Esophagus squamous epithelium (tissue), 5 donors: ENCODE data around the gene MICAL3. TPM values are rescaled to one million over a fixed set of nuclear protein-coding genes. Genes with fewer than 3 reads are reported as not detected.

Source experiments
- DNase-seq: peaks from one replicate; lab custom pipeline; 2025; lab: John Stamatoyannopoulos, UW
- H3K27ac ChIP-seq, 4 donors: fragments of 200-600 bp; sonication (generic); one replicate each; pipeline ENCODE4 v1.5.1; 2016 to 2019; ENCODE audit warnings: mild to moderate bottlenecking in 1 of 4
- H3K27me3 ChIP-seq, 4 donors: fragments of 200-600 bp; sonication (generic); 1 replicate in 3 of 4; 2 replicates in 1 of 4; pipeline versions ENCODE4 v1.5.1 to v1.6.0; 2017 to 2021; ENCODE audit warnings: antibody characterized with exemption in 1 of 4
- H3K36me3 ChIP-seq, 3 donors: fragments of 200-600 bp; sonication (generic); one replicate each; pipeline ENCODE4 v1.5.1; 2016 to 2019
- H3K4me1 ChIP-seq, 3 donors: fragments of 200-600 bp; sonication (generic); one replicate each; pipeline ENCODE4 v1.5.1; 2017 to 2019
- H3K4me3 ChIP-seq, 4 donors: fragments of 200-600 bp; sonication (generic); 1 replicate in 3 of 4; 2 replicates in 1 of 4; pipeline ENCODE4 v1.5.1; 2016 to 2019; ENCODE audit warnings: mild to moderate bottlenecking in 2 of 4, moderate library complexity in 1 of 4
- H3K9me3 ChIP-seq, 3 donors: fragments of 200-600 bp; sonication (generic); one replicate each; pipeline ENCODE4 v1.5.1; 2016 to 2019
- CTCF ChIP-seq, 6 experiments: fragments of 450-650 bp in 4 of 6; fragments of 200-600 bp in 2 of 6; sonication (generic) in 2 of 6; IDR thresholded peaks; one replicate each; pipeline ENCODE4 v1.5.1; 2016 to 2019; ENCODE audit warnings: antibody characterized with exemption in 6 of 6, mild to moderate bottlenecking in 4 of 6, moderate library complexity in 4 of 6
- POLR2A ChIP-seq, 4 donors: fragments of 450-650 bp; IDR thresholded peaks; one replicate each; pipeline ENCODE4 v1.6.1; 2017; ENCODE audit warnings: antibody characterized with exemption in 4 of 4, mild to moderate bottlenecking in 4 of 4, moderate library complexity in 3 of 4
- WGBS, 2 donors: methylation state at CpG; one replicate each; pipeline ENCODE4 v1.1.5; 2018; 5-methylcytosine and 5-hydroxymethylcytosine counted together
- intact Hi-C: fragments of 100-400 bp; cut with DNase I; formaldehyde crosslinking; loops from one replicate; pipeline ENCODE4 v1.15.0; 2022
- total RNA-seq, 4 donors: library from RNA; depleted of rRNA; stranded (reverse); fragments of >200 nt; gene quantifications; one replicate each; pipeline ENCODE4 v1.1.0, GENCODE V29; 2016
- donor health status: DM: yes; HTN: yes; CAD: no.

The MICAL3 gene
- total RNA-seq, 4 donors from 2014 or later: 11.2 to 30.9 (median 15.9) TPM

- no peaks in the 10 kb centered on the region for H3K36me3 ChIP-seq
- DNase-seq: no peak
- H3K4me3 ChIP-seq: peak overlapping the region; percentile 14 to 58 (median 33)
- intact Hi-C loops: no loop called here
- H3K4me1 ChIP-seq: peaks cover 25 to 47% (median 33%) of the 10 kb centered on the region in 3 donors
- no peak for TF ChIP-seq POLR2A (IDR thresholded peaks at IDR 0.05)
- no peak for TF ChIP-seq CTCF (IDR thresholded peaks at IDR 0.05)
- 63 to 80% methylated on average over 2 to 5 of the region's 6 CpGs for WGBS, 2 donors
- no peaks in the 10 kb centered on the region for H3K9me3 ChIP-seq
- H3K27ac ChIP-seq: peak overlapping the region; percentile 45 to 80 (median 60)
- H3K27me3 ChIP-seq: peaks cover 0 to 6% (median 0%) of the 10 kb centered on the region in 4 donors
Observed at GRCh38 chr22:17777717-17778044, 246.7 kb downstream of the MICAL3 start.

GRCh38 chr22:17777005-17777716 is 247.2 kb downstream of the MICAL3 start:
- TF ChIP-seq POLR2A (IDR thresholded peaks at IDR 0.05) (no peak), CTCF (IDR thresholded peaks at IDR 0.05) (no peak)
- Histone ChIP-seq H3K36me3 (no peaks in the 10 kb centered on the region), H3K9me3 (no peaks in the 10 kb centered on the region), H3K27ac (peak overlapping the region; percentile 45 to 80 (median 60)), H3K4me1 (peaks cover 28 to 47% (median 29%) of the 10 kb centered on the region in 3 donors), H3K27me3 (peaks cover 0 to 6% (median 0%) of the 10 kb centered on the region in 4 donors), H3K4me3 (peak overlapping the region; percentile 14 to 58 (median 33))
- WGBS, 2 donors: 56 to 65% methylated on average over 12 to 18 of the region's 27 CpGs
- no peak for DNase-seq
- intact Hi-C loops: no loop called here

- H3K27ac ChIP-seq: no peak overlapping the region
- no peaks in the 10 kb centered on the region for H3K9me3 ChIP-seq
- H3K36me3 ChIP-seq: no peaks in the 10 kb centered on the region
- TF ChIP-seq CTCF (IDR thresholded peaks at IDR 0.05) (no peak), POLR2A (IDR thresholded peaks at IDR 0.05) (no peak)
- H3K27me3 ChIP-seq: peaks cover 0 to 6% (median 0%) of the 10 kb centered on the region in 4 donors
- no peak for DNase-seq
- H3K4me3 ChIP-seq: no peak overlapping the region
- intact Hi-C loops: no loop called here
- peaks cover 17 to 46% (median 20%) of the 10 kb centered on the region in 3 donors for H3K4me1 ChIP-seq
- WGBS, 2 donors: 78 to 82% methylated on average over 9 to 10 of the region's 10 CpGs
Observed at GRCh38 chr22:17775781-17776465, 248.4 kb downstream of the MICAL3 start.

- Histone ChIP-seq H3K27me3 (no peaks in the 10 kb centered on the region), H3K27ac (no peak overlapping the region), H3K9me3 (no peaks in the 10 kb centered on the region), H3K36me3 (no peaks in the 10 kb centered on the region), H3K4me1 (peaks cover 14 to 53% (median 20%) of the 10 kb centered on the region in 3 donors), H3K4me3 (peak overlapping the region in 2 of 4 donors; percentile 89 to 97)
- TF ChIP-seq POLR2A (IDR thresholded peaks at IDR 0.05): no peak
- TF ChIP-seq CTCF (IDR thresholded peaks at IDR 0.05): no peak
- intact Hi-C loops: no loop called here
- WGBS, 2 donors: 71 to 83% methylated on average over 15 to 26 of the region's 27 CpGs
- DNase-seq: no peak
Observed at GRCh38 chr22:17774926-17775685, 249.3 kb downstream of the MICAL3 start.
